ENCODE measurements around the gene LRRC18. TPM values are rescaled to one million over a fixed set of nuclear protein-coding genes. Genes with fewer than 3 reads are reported as not detected.

The LRRC18 gene
- polyA plus RNA-seq, 1 experiment = not detected

- H3K4me3 ChIP-seq (ENCODE audit: low read depth, low read length) = no peak overlapping the region
- POLR2A ChIA-PET = no interaction called here
- peaks cover under 1% of the 10 kb centered on the region for H3K27me3 ChIP-seq (ENCODE audit: control insufficient read depth, insufficient read depth, low read length)
- no peaks in the 10 kb centered on the region for H3K36me3 ChIP-seq (ENCODE audit: control insufficient read depth, insufficient read depth, low read length)
- TF ChIP-seq CTCF (IDR thresholded peaks at IDR 0.05; ENCODE audit: insufficient read depth, low read depth, low read length) = no peak
- CTCF ChIA-PET = no interaction called here
- DNase-seq (ENCODE audit: low read depth) = no peak
These were observed 17.9 kb upstream of the LRRC18 start for GRCh38 chr10:48957361-48958151.

- no peak for DNase-seq (ENCODE audit: low read depth)
- ChIA-PET CTCF (no interaction called here), POLR2A (no interaction called here)
- H3K36me3 ChIP-seq (ENCODE audit: control insufficient read depth, insufficient read depth, low read length) = no peaks in the 10 kb centered on the region
- H3K4me3 ChIP-seq (ENCODE audit: low read depth, low read length) = no peak overlapping the region
- no peak for TF ChIP-seq CTCF (IDR thresholded peaks at IDR 0.05; ENCODE audit: insufficient read depth, low read depth, low read length)
- H3K27me3 ChIP-seq (ENCODE audit: control insufficient read depth, insufficient read depth, low read length) = 0 out of 2 replicates have a peak, but pooled peaks cover 1% of the 10 kb centered on the region
These were observed 12.1 kb upstream of the LRRC18 start for GRCh38 chr10:48951707-48952106.

GRCh38 chr10:48948470-48949037, 8.9 kb upstream of the LRRC18 start:
- CTCF ChIA-PET = interaction anchor here (0.6 kb wide), 1 partner anchor 16 kb away, joined by 3 read pairs; no protein-coding TSS in a partner anchor
- H3K4me3 ChIP-seq (ENCODE audit: low read depth, low read length) = no peak overlapping the region
- no peak for TF ChIP-seq CTCF (IDR thresholded peaks at IDR 0.05; ENCODE audit: insufficient read depth, low read depth, low read length)
- POLR2A ChIA-PET = no interaction called here
- no peak for DNase-seq (ENCODE audit: low read depth)
- H3K36me3 ChIP-seq (ENCODE audit: control insufficient read depth, insufficient read depth, low read length) = no peaks in the 10 kb centered on the region
- H3K27me3 ChIP-seq (ENCODE audit: control insufficient read depth, insufficient read depth, low read length) = 0 out of 2 replicates have a peak, but pooled peaks cover 1% of the 10 kb centered on the region

GRCh38 chr10:48947690-48948469, 8.2 kb upstream of the LRRC18 start:
- Histone ChIP-seq H3K36me3 (ENCODE audit: control insufficient read depth, insufficient read depth, low read length) (no peaks in the 10 kb centered on the region), H3K4me3 (ENCODE audit: low read depth, low read length) (no peak overlapping the region), H3K27me3 (ENCODE audit: control insufficient read depth, insufficient read depth, low read length) (0 out of 2 replicates have a peak, but pooled peaks cover 1% of the 10 kb centered on the region)
- no peak for DNase-seq (ENCODE audit: low read depth)
- ChIA-PET CTCF (no interaction called here), POLR2A (no interaction called here)
- TF ChIP-seq CTCF (IDR thresholded peaks at IDR 0.05; ENCODE audit: insufficient read depth, low read depth, low read length) = no peak

GRCh38 chr10:48946891-48947500, 7.4 kb upstream of the LRRC18 start:
- no peak overlapping the region for H3K4me3 ChIP-seq (ENCODE audit: low read depth, low read length)
- ChIA-PET CTCF (no interaction called here), POLR2A (no interaction called here)
- no peak for DNase-seq (ENCODE audit: low read depth)
- no peaks in the 10 kb centered on the region for H3K36me3 ChIP-seq (ENCODE audit: control insufficient read depth, insufficient read depth, low read length)
- no peak for TF ChIP-seq CTCF (IDR thresholded peaks at IDR 0.05; ENCODE audit: insufficient read depth, low read depth, low read length)
- no peaks in the 10 kb centered on the region for H3K27me3 ChIP-seq (ENCODE audit: control insufficient read depth, insufficient read depth, low read length)

All from BJ (cell line).